Activated T-helper 2 cell treated with anti-CD3 and anti-CD28 coated beads, Interferon-gamma antibody, Interleukin-2, Interleukin-4, amounts not matched to agents 10 μg/mL and 5 μg/mL and 100 μg/mL, durations not matched to agents 14 hours and 24 hours and 36 hours (primary cell): ENCODE measurements around the gene FKBP6. TPM values are rescaled to one million over a fixed set of nuclear protein-coding genes. Genes with fewer than 3 reads are reported as not detected.
"Not testable (repeated sequence)": the region's sequence is repeated elsewhere in the genome, so short reads cannot be mapped to it uniquely, and the experiment has no call there.

Experiments used
- DNase-seq: peaks from one replicate; pipeline ENCODE4 v3.0.0; 2021; ENCODE audit warnings: low spot score
- H3K27ac Mint-ChIP-seq: one replicate; pipeline ENCODE4 v1.8.0; 2021; ENCODE audit warnings: mixed read lengths
- H3K27me3 Mint-ChIP-seq: one replicate; pipeline ENCODE4 v1.8.0; 2021; ENCODE audit warnings: low read depth, mixed read lengths
- H3K36me3 Mint-ChIP-seq: one replicate; pipeline ENCODE4 v1.8.0; 2021; ENCODE audit warnings: low read depth, mixed read lengths
- H3K4me1 Mint-ChIP-seq: one replicate; pipeline ENCODE4 v1.8.0; 2021; ENCODE audit warnings: low read depth, mixed read lengths
- H3K4me3 Mint-ChIP-seq: one replicate; pipeline ENCODE4 v1.8.0; 2021; ENCODE audit warnings: low read depth, mild to moderate bottlenecking, moderate library complexity, mixed read lengths
- H3K9me3 Mint-ChIP-seq: one replicate; pipeline ENCODE4 v1.8.0; 2021; ENCODE audit warnings: mixed read lengths
- intact Hi-C: fragments of 100-400 bp; cut with micrococcal nuclease; formaldehyde crosslinking; loops from one replicate; pipeline ENCODE4 v1.15.1; 2023
- total RNA-seq: library from RNA; stranded (reverse); gene quantifications from 2 replicates; pipeline ENCODE4 v1.2.3, GENCODE V29; 2022

The FKBP6 gene
- total RNA-seq, 1 donor from 2014 or later = not detected

DNA sequence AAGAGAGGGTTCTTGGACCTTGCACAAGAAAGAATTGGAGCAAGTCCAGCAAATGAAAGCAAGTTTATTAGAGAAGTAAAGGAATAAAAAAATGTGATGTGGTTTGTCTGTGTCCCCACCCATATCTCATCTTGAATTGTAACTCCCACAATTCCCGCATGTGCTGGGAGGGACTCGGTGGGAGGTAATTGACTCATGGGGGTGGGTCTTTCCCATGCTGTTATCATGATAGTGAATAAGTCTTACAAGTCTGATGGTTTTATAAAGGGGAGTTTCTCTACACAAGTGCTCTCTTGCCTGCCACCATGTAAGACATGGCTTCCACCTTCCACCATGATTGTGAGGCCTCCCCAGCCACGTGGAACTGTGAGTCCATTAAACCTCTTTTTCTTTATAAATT, 66.5 kb downstream of the FKBP6 start:
- no peaks in the 10 kb centered on the region for H3K4me1 Mint-ChIP-seq
- no peaks in the 10 kb centered on the region for H3K27me3 Mint-ChIP-seq
- H3K9me3 Mint-ChIP-seq = no peaks in the 10 kb centered on the region
- no peaks in the 10 kb centered on the region for H3K36me3 Mint-ChIP-seq
- no peak overlapping the region for H3K4me3 Mint-ChIP-seq
- no peak overlapping the region for H3K27ac Mint-ChIP-seq
- no peak for DNase-seq
- intact Hi-C loops = no loop called here

DNA sequence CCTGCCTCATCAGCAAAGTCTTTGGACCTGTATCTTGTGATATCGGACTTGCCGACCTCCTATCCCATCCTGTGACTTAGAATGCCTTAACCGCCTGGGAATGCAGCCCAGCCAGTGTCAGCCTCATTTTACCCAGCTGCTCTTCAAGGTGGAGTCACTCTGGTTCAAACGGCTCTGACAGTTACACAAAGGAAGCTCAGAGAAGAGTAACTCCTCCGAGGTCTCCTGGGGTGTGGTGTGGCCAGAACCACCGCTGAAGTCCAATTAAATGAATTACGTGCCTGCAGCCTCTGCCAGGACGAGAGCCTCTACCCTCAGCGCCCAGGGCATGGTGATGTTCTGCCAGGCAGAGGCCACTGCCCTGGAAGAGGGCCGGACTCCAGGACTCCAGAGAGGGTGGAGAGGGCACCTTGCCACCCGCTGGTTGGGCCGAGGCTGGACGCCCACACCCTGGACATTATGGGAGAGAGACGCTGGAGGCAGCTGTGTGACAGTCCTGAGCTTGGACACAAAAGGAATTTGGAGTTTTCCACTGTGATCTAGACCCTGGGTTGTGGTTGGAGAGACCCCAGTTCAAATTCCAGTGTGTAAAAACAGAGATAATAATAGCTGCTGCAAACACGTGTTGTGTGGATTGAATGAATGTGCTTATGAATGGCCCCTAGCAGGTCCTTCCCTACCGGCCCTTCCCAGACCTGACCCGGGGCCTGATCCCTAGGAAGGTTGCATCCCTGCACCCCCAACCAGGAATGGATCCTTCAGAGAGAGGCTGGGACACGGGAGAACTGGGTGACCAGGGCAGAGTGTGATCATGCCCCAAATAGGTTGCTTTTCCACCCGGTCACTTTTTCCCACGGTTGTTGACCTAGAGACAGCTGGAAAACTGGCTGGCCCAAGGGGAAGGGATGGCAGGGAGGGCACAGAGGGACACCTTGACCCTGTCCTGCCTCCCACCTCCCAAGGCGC, 67.9 kb downstream of the FKBP6 start:
- intact Hi-C loops = no loop called here
- DNase-seq = no peak
- no peaks in the 10 kb centered on the region for H3K27me3 Mint-ChIP-seq
- no peaks in the 10 kb centered on the region for H3K36me3 Mint-ChIP-seq
- no peaks in the 10 kb centered on the region for H3K4me1 Mint-ChIP-seq
- no peaks in the 10 kb centered on the region for H3K9me3 Mint-ChIP-seq
- no peak overlapping the region for H3K27ac Mint-ChIP-seq
- H3K4me3 Mint-ChIP-seq = no peak overlapping the region

GRCh38 chr7:73397521-73398281, 69.7 kb downstream of the FKBP6 start:
- no peak for DNase-seq
- H3K9me3 Mint-ChIP-seq = no peaks in the 10 kb centered on the region
- H3K27ac Mint-ChIP-seq = no peak overlapping the region
- no peak overlapping the region for H3K4me3 Mint-ChIP-seq
- H3K27me3 Mint-ChIP-seq = no peaks in the 10 kb centered on the region
- intact Hi-C loops = no loop called here
- H3K4me1 Mint-ChIP-seq = no peaks in the 10 kb centered on the region
- no peaks in the 10 kb centered on the region for H3K36me3 Mint-ChIP-seq

- DNase-seq = peak; percentile 22
- intact Hi-C loops, H3K4me1 Mint-ChIP-seq, H3K36me3 Mint-ChIP-seq, H3K9me3 Mint-ChIP-seq, H3K27me3 Mint-ChIP-seq, H3K4me3 Mint-ChIP-seq, H3K27ac Mint-ChIP-seq: not testable (repeated sequence)
Measured at GRCh38 chr7:73399185-73400050, 71.5 kb downstream of the FKBP6 start.

- H3K9me3 Mint-ChIP-seq, H3K36me3 Mint-ChIP-seq, H3K27ac Mint-ChIP-seq, H3K4me1 Mint-ChIP-seq, intact Hi-C loops, H3K27me3 Mint-ChIP-seq, H3K4me3 Mint-ChIP-seq, DNase-seq: not testable (repeated sequence)
Measured at GRCh38 chr7:73404860-73405259, 76.9 kb downstream of the FKBP6 start.

Other genes with a start within 250 kb of the FKBP6 start
- gene SPDYE9, start 242.1 kb upstream of the FKBP6 start, total RNA-seq = not detected in 2 replicates
- gene NSUN5, start 19.3 kb upstream of the FKBP6 start, total RNA-seq = 58.3 and 63.2 TPM in 2 replicates
- gene TRIM50, start 79 bp upstream of the FKBP6 start, total RNA-seq = not detected in 2 replicates
- 0.30 and 0.51 TPM in 2 replicates for gene FZD9, start 105.6 kb downstream of the FKBP6 start, total RNA-seq
- gene BAZ1B, start 194.1 kb downstream of the FKBP6 start, total RNA-seq = 99.6 and 101 TPM in 2 replicates
- 68.6 and 74.5 TPM in 2 replicates for gene BCL7B, start 229.5 kb downstream of the FKBP6 start, total RNA-seq